ENCODE data around the gene GCGR.

The GCGR gene

GRCh38 chr17:81803728-81804558, at the start of gene GCGR:
Gene GCGR (plus strand): TSS chr17:81804150. CDS start chr17:81809019, 4,869 bp downstream.
- no peak for DNase-seq (ENCODE audit: low read depth)

- DNase-seq (ENCODE audit: low read depth) = no peak
Observed at GRCh38 chr17:81792675-81793615, 11.0 kb upstream of the GCGR start.

- DNase-seq (ENCODE audit: low read depth) = no peak
Observed at GRCh38 chr17:81794074-81794476, 9.9 kb upstream of the GCGR start.

- no peak for DNase-seq (ENCODE audit: low read depth)
Observed at GRCh38 chr17:81794509-81794908, 9.4 kb upstream of the GCGR start.

- no peak for DNase-seq (ENCODE audit: low read depth)
Observed at GRCh38 chr17:81801327-81801726, 2.6 kb upstream of the GCGR start.

- DNase-seq (ENCODE audit: low read depth) = no peak
Observed at GRCh38 chr17:81802048-81802758, 1.7 kb upstream of the GCGR start.

GRCh38 chr17:81802856-81803643, 900 bp upstream of the GCGR start:
- DNase-seq (ENCODE audit: low read depth) = no peak

- DNase-seq (ENCODE audit: low read depth) = no peak
Observed at GRCh38 chr17:81804559-81805399, 829 bp downstream of the GCGR start.

GRCh38 chr17:81805707-81806460, 1.9 kb downstream of the GCGR start:
- DNase-seq (ENCODE audit: low read depth) = no peak

GRCh38 chr17:81806461-81807209, 2.7 kb downstream of the GCGR start:
- DNase-seq (ENCODE audit: low read depth) = no peak

- no peak for DNase-seq (ENCODE audit: low read depth)
Observed at GRCh38 chr17:81807210-81807719, 3.3 kb downstream of the GCGR start.

- no peak for DNase-seq (ENCODE audit: low read depth)
Observed at GRCh38 chr17:81807839-81808238, 3.9 kb downstream of the GCGR start.

- DNase-seq (ENCODE audit: low read depth) = no peak
Observed at GRCh38 chr17:81808778-81809555, 5.0 kb downstream of the GCGR start.

- DNase-seq (ENCODE audit: low read depth) = no peak
Observed at GRCh38 chr17:81809556-81809998, 5.6 kb downstream of the GCGR start.

GRCh38 chr17:81810476-81810875, 6.5 kb downstream of the GCGR start:
- DNase-seq (ENCODE audit: low read depth) = no peak

GRCh38 chr17:81810892-81811704, 7.1 kb downstream of the GCGR start:
- no peak for DNase-seq (ENCODE audit: low read depth)
